HG03469 (cell line): ENCODE results near the gene HECW1.
A peak's percentile ranks its signal among the peaks of the same experiment; 100 is the strongest.
"Not testable (repeated sequence)": the region's sequence is repeated elsewhere in the genome, so short reads cannot be mapped to it uniquely, and the experiment has no call there.

Experiments
- ATAC-seq: cut with Tn5 transposase; IDR thresholded peaks from one replicate; pipeline ENCODE4 v1.9.1; 2021; ENCODE audit warnings: mild to moderate bottlenecking, moderate library complexity, moderate number of reproducible peaks; ENCODE audit not compliant: unreplicated experiment

The HECW1 gene

DNA sequence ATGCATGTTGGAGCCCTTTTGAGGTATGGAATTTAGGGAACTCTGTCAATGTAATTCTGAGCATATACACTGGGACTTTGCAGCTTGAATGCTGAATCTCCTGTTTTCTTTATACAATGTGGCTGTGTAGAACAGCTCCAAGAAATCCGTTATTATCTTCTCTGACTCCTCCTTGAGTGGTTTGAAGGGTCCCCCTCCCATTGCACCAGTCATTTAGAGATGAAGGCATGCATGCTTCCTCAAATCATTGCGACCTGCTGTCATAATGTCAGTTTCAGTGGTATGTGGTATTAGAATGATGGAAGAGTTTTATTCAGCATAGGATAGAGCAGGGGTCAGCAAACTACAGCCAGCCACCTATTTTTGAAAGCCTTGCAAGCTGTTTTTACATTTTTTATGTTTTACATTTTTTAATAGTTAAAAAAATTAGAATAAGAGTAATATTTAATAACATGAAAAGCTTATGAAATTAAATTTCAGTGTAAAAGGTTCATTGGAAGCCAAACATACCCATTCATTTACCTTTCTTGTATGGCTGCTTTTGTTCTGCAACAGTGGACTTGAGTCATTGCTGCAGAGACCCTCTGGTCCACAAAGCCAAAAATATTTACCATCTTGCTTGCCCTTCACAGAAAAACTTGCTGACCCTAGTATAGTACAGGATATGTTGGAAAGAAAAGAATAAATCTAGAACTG is 478.6 kb downstream of the HECW1 start:
- peak; percentile 63 for ATAC-seq

DNA sequence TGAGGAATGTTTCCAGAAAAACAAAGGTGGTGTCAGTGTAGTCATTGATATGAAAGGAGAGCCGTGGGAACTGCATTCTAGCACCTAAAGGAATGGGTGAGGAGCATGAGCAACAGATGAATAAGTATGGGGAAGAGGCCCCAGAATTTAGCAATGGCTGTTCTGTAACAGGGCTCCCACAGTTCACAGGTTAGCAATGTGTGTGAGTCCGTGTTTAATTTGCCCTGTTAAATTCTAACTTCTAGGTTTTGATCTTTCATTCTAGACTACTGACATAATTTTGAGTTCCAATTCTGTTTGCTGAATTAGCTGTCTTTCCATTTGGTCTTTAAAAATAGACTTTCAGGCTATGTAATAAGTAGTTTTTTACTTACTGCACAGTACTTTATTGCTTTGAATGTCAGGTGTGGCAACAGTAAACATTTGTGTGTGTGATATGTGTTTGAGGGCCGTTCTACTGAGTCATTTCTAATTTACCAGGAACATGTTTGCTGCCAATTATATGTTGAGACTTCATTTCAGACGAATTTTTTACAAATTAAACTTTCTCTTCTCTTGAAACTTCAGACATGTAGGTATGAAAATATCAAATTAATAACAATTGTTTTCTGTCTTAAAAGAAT is 479.2 kb downstream of the HECW1 start:
- peak; percentile 13 for ATAC-seq

DNA sequence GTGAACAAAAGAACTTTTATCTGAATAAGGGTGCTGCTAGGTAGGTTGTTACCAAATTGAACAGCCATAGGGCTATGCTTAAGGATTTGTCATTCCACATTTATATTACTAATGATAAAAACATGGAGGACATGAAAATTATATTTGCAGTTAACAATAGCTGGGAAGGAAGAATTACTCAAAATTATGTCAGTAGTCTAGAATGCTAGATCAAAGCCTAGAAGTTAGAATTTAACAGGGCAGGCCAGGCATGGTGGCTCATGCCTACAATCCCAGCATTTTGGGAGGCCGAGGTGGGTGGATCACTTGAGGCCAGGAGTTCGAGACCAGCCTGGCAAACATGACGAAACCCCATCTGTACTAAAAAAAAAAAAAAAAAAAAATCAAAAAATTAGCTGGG is 479.9 kb downstream of the HECW1 start:
- no peak for ATAC-seq

- no peak for ATAC-seq
Measured at GRCh38 chr7:43593010-43593409, 480.6 kb downstream of the HECW1 start.

DNA sequence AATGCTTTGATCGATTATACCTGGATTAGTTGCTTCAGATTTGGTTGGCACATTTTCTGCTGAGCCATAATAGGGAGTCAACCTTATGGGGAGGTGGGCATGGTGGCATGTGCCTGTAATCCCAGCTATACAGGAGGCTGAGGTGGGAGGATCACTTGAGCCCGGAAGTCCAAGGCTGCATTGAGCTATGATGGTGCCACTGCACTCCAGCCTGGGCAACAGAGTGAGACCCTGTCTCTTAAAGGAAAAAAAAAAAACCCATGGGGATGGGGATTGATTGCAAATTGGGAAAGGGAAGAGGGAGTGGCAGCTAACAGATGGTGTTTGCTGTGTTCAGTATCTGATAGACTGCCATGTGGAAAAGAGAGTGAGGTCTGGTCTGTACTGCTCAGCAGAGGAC is 481.6 kb downstream of the HECW1 start:
- ATAC-seq = no peak

- ATAC-seq = not testable (repeated sequence)
Measured at GRCh38 chr7:43596426-43596825, 484.0 kb downstream of the HECW1 start.

- no peak for ATAC-seq
Measured at GRCh38 chr7:43600056-43600455, 487.6 kb downstream of the HECW1 start.

DNA sequence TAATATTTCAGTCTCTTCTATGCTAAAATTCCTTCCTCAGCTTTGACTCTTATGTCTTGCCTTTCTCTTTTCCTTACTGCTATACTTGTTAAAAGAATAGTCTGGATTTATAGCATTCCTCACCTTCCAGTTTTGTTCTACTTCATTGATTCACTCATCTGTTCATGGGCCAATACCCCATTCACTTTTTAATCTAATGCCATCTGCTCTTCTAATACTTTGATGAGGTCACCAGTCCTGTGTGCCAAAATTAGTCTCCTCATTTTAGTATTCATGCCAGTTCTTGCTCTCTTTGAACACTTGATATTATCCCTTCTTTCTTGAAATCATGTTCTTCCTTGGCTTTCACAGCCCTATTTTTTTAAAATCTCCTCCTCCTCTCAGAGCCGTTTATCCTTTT is 489.8 kb downstream of the HECW1 start:
- no peak for ATAC-seq

DNA sequence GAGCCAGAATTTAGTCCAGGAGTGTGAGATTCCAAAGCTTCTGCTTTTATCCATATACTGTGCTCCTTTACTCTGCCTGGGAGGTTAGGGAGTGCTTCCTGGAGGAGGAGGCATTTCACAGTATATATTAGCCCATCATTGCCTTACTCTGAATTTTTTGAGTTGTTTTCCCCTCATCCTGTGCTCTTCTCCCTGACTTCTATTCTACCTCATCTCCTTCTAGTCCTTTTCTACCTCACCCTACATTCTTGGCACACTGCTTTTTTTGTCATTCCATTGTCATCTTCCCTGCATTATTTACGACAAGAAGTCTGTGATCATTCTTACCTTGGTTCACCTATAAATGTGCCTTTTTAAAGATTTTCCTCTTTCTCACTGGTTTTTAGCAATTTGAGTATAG is 491.8 kb downstream of the HECW1 start:
- ATAC-seq = no peak

DNA sequence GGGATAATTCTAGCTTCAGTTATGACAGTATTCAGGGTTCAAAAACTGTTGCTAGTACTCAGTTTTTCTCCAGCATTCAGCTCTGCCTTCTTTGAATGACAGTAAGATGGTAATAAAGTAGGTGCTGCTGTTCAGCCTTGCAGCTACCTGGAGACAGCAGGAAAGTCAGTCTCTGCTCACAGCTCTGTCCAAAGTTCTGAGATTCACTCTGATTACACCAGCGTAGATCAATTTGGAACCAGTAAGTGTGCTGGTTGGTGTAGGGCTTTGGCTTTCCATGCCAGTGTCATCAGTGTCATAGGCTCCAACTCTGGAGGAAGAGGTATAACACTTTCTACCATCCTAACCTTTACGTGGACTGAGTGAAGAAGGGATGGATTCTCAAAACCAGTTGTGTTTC is 496.6 kb downstream of the HECW1 start:
- ATAC-seq = no peak

- no peak for ATAC-seq
Measured at GRCh38 chr7:43612128-43612527, 499.7 kb downstream of the HECW1 start.

GRCh38 chr7:43612599-43613589 is 500.4 kb downstream of the HECW1 start:
- peak; percentile 51 for ATAC-seq
